Kidney epithelial cell (primary cell): ENCODE measurements around the gene DNAJB4. TPM values are rescaled to one million over a fixed set of nuclear protein-coding genes. Genes with fewer than 3 reads are reported as not detected.

ENCODE experiments used
- DNase-seq: peaks from one replicate; pipeline ENCODE4 v3.0.0-alpha.2; 2010; ENCODE audit warnings: low read depth
- H3K27me3 ChIP-seq: 2 replicates; pipeline ENCODE4 v1.6.0; 2011; ENCODE audit warnings: low read length; ENCODE audit not compliant: control insufficient read depth, insufficient read depth
- H3K36me3 ChIP-seq: 2 replicates; pipeline ENCODE4 v1.5.1; 2011; ENCODE audit warnings: low read length; ENCODE audit not compliant: control insufficient read depth, insufficient read depth
- H3K4me3 ChIP-seq: 2 replicates; pipeline ENCODE4 v1.5.1; 2011; ENCODE audit warnings: low read depth, mild to moderate bottlenecking, control low read depth, low read length
- total RNA-seq: library from RNA; depleted of rRNA; stranded (reverse); fragments of >200 nt; gene quantifications from 2 replicates; pipeline ENCODE4 v1.2.3, GENCODE V29; 2015
- TF ChIP-seq, protein P1 (sequence below): IDR thresholded peaks from 2 replicates; pipeline ENCODE4 v1.5.1; 2011; ENCODE audit warnings: mild to moderate bottlenecking, moderate library complexity, low read length, control low read depth, inconsistent platforms; ENCODE audit not compliant: insufficient read depth, poor library complexity, severe bottlenecking

Gene DNAJB4
- total RNA-seq, 1 donor from 2014 or later: 7.3 TPM

DNA sequence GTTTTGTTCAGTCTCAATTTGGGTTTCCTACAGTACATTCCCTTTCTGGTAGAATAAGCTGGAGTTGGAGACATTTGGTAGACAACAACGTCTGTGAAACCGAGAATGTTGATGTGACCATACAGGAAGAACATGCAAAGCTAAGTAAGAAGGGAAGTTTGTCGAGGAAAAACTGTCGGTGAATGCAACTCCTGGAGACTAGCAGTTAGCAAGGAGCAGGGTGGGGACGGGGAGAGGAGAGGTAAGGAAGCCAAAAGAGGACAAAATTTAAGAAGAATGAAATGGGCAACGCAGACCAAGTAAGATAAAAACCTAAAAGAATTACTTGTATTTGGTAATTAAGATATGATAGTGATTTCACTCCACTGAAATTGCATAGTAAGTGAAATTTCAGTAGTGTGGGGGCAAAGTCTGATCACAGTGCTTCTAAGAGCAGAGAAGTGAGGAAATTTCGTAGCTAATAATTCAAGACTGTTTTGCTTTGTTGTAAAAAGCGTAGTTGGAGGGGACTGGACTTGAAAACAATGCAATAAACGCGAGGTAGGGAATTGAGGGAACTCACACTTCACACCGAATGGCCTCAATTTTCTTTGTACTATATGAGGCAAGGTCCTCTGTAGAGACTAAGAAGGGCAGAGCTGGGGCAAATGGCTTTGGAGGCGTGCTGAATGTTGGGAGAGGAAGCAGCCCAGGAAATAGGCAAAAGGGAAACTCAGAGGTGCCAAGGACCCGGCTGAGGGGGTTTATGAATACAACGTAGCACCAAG, 40.2 kb downstream of the DNAJB4 start:
- Histone ChIP-seq H3K4me3 (no peak overlapping the region), H3K36me3 (no peaks in the 10 kb centered on the region), H3K27me3 (peaks cover 19% of the 10 kb centered on the region)
- TF ChIP-seq, protein P1, sequence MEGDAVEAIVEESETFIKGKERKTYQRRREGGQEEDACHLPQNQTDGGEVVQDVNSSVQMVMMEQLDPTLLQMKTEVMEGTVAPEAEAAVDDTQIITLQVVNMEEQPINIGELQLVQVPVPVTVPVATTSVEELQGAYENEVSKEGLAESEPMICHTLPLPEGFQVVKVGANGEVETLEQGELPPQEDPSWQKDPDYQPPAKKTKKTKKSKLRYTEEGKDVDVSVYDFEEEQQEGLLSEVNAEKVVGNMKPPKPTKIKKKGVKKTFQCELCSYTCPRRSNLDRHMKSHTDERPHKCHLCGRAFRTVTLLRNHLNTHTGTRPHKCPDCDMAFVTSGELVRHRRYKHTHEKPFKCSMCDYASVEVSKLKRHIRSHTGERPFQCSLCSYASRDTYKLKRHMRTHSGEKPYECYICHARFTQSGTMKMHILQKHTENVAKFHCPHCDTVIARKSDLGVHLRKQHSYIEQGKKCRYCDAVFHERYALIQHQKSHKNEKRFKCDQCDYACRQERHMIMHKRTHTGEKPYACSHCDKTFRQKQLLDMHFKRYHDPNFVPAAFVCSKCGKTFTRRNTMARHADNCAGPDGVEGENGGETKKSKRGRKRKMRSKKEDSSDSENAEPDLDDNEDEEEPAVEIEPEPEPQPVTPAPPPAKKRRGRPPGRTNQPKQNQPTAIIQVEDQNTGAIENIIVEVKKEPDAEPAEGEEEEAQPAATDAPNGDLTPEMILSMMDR: no peak
- no peak for DNase-seq

DNA sequence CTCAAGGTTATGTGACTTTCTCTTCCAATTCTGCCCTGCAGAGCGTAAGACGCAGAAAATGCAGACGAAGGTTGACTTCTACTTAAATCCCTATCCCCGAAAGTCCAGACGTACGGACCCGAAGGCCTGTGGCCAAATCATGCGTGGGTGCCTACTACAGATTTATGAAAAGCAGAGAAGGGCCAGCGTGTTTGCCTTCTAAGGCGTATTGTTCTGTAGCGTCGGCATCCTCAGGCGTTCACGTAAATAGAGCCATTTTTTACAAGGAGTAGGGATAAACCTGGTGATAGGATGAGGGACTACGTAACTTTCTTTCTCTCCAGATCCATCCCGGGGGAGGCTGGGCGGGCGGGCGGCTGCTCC, 40.8 kb downstream of the DNAJB4 start:
- no peak for DNase-seq
- peak overlapping the region; percentile 55 for H3K4me3 ChIP-seq
- H3K27me3 ChIP-seq: peaks cover 19% of the 10 kb centered on the region
- TF ChIP-seq, protein P1: no peak
- H3K36me3 ChIP-seq: no peaks in the 10 kb centered on the region

DNA sequence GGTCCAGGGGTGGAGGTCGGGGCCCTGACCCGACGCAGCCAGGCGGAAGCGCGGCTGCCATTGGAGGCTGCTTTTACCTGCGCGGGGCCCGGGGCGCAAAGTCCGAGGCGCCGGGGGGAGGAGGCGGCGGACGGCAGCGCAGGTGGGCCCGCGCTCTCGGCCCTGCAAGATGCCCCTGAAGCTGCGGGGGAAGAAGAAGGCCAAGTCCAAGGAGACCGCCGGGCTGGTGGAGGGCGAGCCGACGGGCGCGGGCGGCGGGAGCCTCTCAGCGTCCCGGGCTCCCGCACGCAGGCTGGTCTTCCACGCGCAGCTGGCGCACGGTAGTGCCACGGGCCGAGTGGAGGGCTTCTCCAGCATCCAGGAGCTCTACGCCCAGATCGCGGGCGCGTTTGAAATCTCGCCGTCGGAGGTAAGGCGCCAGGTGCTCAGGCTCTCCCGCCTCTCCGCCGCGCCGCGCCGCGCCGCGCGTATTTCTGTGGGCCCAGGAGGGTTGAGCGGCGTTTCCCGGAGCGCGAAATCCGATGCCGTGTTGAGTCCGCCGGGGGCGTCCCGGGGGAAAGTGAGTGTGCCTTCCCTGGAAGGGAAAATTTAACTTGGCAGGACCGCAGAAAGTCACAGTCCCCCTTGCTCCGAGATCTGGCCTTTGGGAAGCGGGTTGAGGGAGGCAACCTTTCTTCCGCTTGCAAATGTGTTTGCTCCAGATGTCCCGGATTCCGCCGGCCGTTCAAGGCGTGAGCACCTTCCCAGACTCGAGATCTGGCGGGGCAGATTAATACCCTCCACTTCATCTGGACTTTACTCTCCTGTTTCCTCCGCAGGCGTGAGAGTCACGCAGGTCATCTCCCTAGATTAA, 41.4 kb downstream of the DNAJB4 start, which contains the start of gene GIPC2:
TSS of gene GIPC2 (plus strand) at position 41 of the 853 bp plus-strand sequence. CDS start at position 170, 129 bp downstream.
- TF ChIP-seq, protein P1: no peak
- Histone ChIP-seq H3K27me3 (peaks cover 19% of the 10 kb centered on the region), H3K36me3 (no peaks in the 10 kb centered on the region), H3K4me3 (peak within 1 kb of the TSS; percentile 55)
- DNase-seq: no peak

DNA sequence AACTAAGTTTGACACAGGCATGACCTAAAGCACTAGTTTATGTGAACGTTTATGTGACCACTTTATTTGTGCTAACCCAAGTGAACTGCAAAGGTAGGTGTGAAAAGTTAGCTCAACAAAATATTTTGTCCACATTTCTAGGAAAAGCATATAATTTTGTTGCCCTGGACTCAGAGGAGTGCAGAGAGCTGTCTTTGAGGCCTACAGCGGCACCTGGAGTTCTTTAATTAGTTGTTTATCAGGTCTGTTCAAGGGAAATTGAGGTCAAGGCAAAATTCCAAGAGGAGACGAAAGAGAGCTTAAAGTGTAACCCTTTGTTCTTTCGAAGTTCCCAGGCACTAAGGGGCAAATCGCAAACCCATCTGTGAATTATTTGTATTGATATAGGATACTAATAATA, 42.4 kb downstream of the DNAJB4 start:
- no peak for DNase-seq
- Histone ChIP-seq H3K36me3 (no peaks in the 10 kb centered on the region), H3K4me3 (no peak overlapping the region), H3K27me3 (peaks cover 19% of the 10 kb centered on the region)
- TF ChIP-seq, protein P1: no peak

DNA sequence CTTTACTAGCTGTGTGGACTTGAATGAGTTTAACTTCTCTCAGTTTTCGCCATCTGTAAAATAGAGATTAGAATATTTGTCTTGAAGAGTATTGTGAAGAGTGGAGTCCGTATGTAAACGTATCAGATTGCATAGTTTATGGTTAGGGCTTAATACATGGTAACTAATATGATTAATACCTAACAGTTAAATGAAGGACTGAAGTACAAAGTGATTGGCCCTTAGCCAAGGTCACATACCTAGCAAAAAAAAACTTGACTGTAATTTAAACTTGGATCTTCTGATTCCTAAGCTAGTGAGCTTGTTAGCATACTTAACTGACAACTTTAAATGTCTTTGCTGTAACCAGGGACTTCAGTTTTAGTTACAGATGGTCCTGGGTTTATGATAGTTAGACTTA, 42.9 kb downstream of the DNAJB4 start:
- H3K36me3 ChIP-seq: no peaks in the 10 kb centered on the region
- H3K4me3 ChIP-seq: no peak overlapping the region
- H3K27me3 ChIP-seq: peaks cover 19% of the 10 kb centered on the region
- DNase-seq: no peak
- TF ChIP-seq, protein P1: no peak
